H1 (cell line): Measurements from ENCODE around the gene FCAMR. TPM values are rescaled to one million over a fixed set of nuclear protein-coding genes. Genes with fewer than 3 reads are reported as not detected.

Source experiments
- CTCF ChIA-PET: fragments of 300-600 bp; sonication (Branson Sonifier 250); formaldehyde crosslinking; loops from one replicate; lab custom pipeline; 2021; ENCODE audit not compliant: partially characterized antibody; lab: Charles Lee
- POLR2A ChIA-PET: fragments of 300-600 bp; sonication (Branson Sonifier 250); formaldehyde crosslinking; loops from one replicate; lab custom pipeline; 2021; ENCODE audit warnings: inconsistent platforms; ENCODE audit not compliant: partially characterized antibody; lab: Charles Lee
- DNase-seq, 2 experiments: peaks; one replicate each; pipeline versions ENCODE4 v3.0.0 to v3.0.0-alpha.2; 2010 to 2022; ENCODE audit warnings: low spot score in 2 of 2, low read depth in 1 of 2, mixed read lengths in 1 of 2
- FAIRE-seq: peaks from 2 replicates; lab custom pipeline; 2011; peaks lifted over from hg19 to GRCh38; lab: Jason Lieb, UNC
- H2AFZ ChIP-seq: 2 replicates; pipeline ENCODE4 v1.8.1; 2012; ENCODE audit warnings: low read length, inconsistent platforms
- H2AK5ac ChIP-seq: 2 replicates; pipeline ENCODE4 v1.6.1; 2013; ENCODE audit warnings: low read depth, low read length
- H2BK120ac ChIP-seq: replicated peaks from 2 replicates; pipeline ENCODE3; 2013; ENCODE audit warnings: low read depth, low read length, inconsistent platforms
- H2BK12ac ChIP-seq: 2 replicates; pipeline ENCODE4 v1.6.1; 2013; ENCODE audit warnings: low read depth, low read length
- H2BK15ac ChIP-seq: 2 replicates; pipeline ENCODE4 v1.6.1; 2013; ENCODE audit warnings: low read length
- H2BK20ac ChIP-seq: 2 replicates; pipeline ENCODE4 v1.6.1; 2013; ENCODE audit warnings: low read length
- H2BK5ac ChIP-seq: 2 replicates; pipeline ENCODE4 v1.6.1; 2013; ENCODE audit warnings: low read depth, low read length
- H3K14ac ChIP-seq: 2 replicates; pipeline ENCODE4 v1.6.1; 2013; ENCODE audit warnings: inconsistent platforms; ENCODE audit not compliant: insufficient read length
- H3K18ac ChIP-seq: 2 replicates; pipeline ENCODE4 v1.6.1; 2013; ENCODE audit warnings: low read length; ENCODE audit errors: extremely low read depth
- H3K23ac ChIP-seq: 2 replicates; pipeline ENCODE4 v1.6.1; 2013; ENCODE audit warnings: inconsistent platforms; ENCODE audit not compliant: insufficient read length
- H3K23me2 ChIP-seq: 2 replicates; pipeline ENCODE4 v1.6.1; 2013; ENCODE audit warnings: low read depth, low read length
- H3K27ac ChIP-seq: 2 replicates; pipeline ENCODE4 v1.6.1; 2011; ENCODE audit warnings: low read depth, low read length, inconsistent platforms
- H3K27me3 ChIP-seq, 4 experiments: replicated peaks in 1 of 4; 1 replicate in 1 of 4; 2 replicates in 3 of 4; pipeline versions ENCODE4 v1.6.1 to v1.8.1; 2011 to 2013; ENCODE audit warnings: low read length in 3 of 4, mild to moderate bottlenecking in 3 of 4, inconsistent platforms in 2 of 4, mixed read lengths in 2 of 4, moderate library complexity in 1 of 4; ENCODE audit not compliant: control insufficient read depth in 3 of 4, insufficient read depth in 3 of 4; ENCODE audit errors: extremely low read depth in 1 of 4
- H3K36me3 ChIP-seq, 4 experiments: 2 replicates each; pipeline versions ENCODE4 v1.6.1 to v1.8.1; 2011 to 2013; ENCODE audit warnings: mild to moderate bottlenecking in 4 of 4, low read length in 3 of 4, moderate library complexity in 2 of 4, control low read depth in 1 of 4, inconsistent platforms in 1 of 4; ENCODE audit not compliant: insufficient read depth in 4 of 4, control insufficient read depth in 2 of 4
- H3K4ac ChIP-seq: replicated peaks from 2 replicates; pipeline ENCODE3; 2013; ENCODE audit warnings: low read length, low read depth, mixed read lengths, inconsistent platforms; ENCODE audit not compliant: insufficient read length
- H3K4me1 ChIP-seq, 4 experiments: replicated peaks in 1 of 4; 1 replicate in 1 of 4; 2 replicates in 3 of 4; pipeline versions ENCODE4 v1.6.1 to v1.8.1; 2011 to 2013; ENCODE audit warnings: low read length in 3 of 4, inconsistent platforms in 2 of 4, mixed read lengths in 1 of 4; ENCODE audit not compliant: insufficient read depth in 4 of 4, control insufficient read depth in 3 of 4
- H3K4me2 ChIP-seq, 2 experiments: 2 replicates each; pipeline versions ENCODE4 v1.6.1 to v1.8.1; 2011 to 2013; ENCODE audit warnings: low read depth in 2 of 2, low read length in 2 of 2, control low read depth in 1 of 2, inconsistent platforms in 1 of 2, mild to moderate bottlenecking in 1 of 2; ENCODE audit not compliant: insufficient read depth in 1 of 2
- H3K4me3 ChIP-seq, 4 experiments: fragments of 200-600, 300-600 bp in 1 of 4; sonication (generic), shearing (Covaris generic), sonication (Bioruptor Twin) in 1 of 4; 2 replicates each; pipeline versions ENCODE4 v1.5.1 to v1.8.1; 2011 to 2016; ENCODE audit warnings: low read length in 4 of 4, low read depth in 3 of 4, control low read depth in 2 of 4, inconsistent platforms in 2 of 4, mild to moderate bottlenecking in 2 of 4, mixed read lengths in 1 of 4, moderate library complexity in 1 of 4; ENCODE audit not compliant: insufficient read depth in 2 of 4; ENCODE audit errors: extremely low read depth in 1 of 4
- H3K56ac ChIP-seq: replicated peaks from 2 replicates; pipeline ENCODE3; 2013; ENCODE audit warnings: low read depth, mild to moderate bottlenecking, mixed read lengths, low read length, inconsistent platforms; ENCODE audit not compliant: insufficient read length
- H3K79me1 ChIP-seq: 2 replicates; pipeline ENCODE4 v1.6.1; 2013; ENCODE audit warnings: low read depth, low read length, control low read depth
- H3K79me2 ChIP-seq, 2 experiments: 2 replicates each; pipeline versions ENCODE4 v1.6.1 to v1.8.1; 2012 to 2013; ENCODE audit warnings: low read length in 2 of 2, mild to moderate bottlenecking in 2 of 2, inconsistent platforms in 1 of 2; ENCODE audit not compliant: insufficient read depth in 2 of 2, control insufficient read depth in 1 of 2
- H3K9ac ChIP-seq, 4 experiments: replicated peaks in 1 of 4; 1 replicate in 1 of 4; 2 replicates in 3 of 4; pipeline versions ENCODE4 v1.6.1 to v1.8.1; 2011 to 2013; ENCODE audit warnings: low read depth in 3 of 4, low read length in 3 of 4, control low read depth in 2 of 4, mild to moderate bottlenecking in 2 of 4, moderate library complexity in 2 of 4, inconsistent platforms in 1 of 4; ENCODE audit errors: extremely low read depth in 1 of 4
- H3K9me3 ChIP-seq, 2 experiments: 2 replicates each; pipeline versions ENCODE4 v1.6.1 to v1.8.1; 2012 to 2013; ENCODE audit warnings: mild to moderate bottlenecking in 2 of 2, moderate library complexity in 2 of 2, control low read depth in 1 of 2, inconsistent platforms in 1 of 2, low read depth in 1 of 2, low read length in 1 of 2, mixed read lengths in 1 of 2; ENCODE audit not compliant: insufficient read depth in 2 of 2
- H4K20me1 ChIP-seq, 2 experiments: replicated peaks in 1 of 2; 2 replicates each; pipeline versions ENCODE3 to v1.8.1; 2011 to 2013; ENCODE audit warnings: inconsistent platforms in 2 of 2, low read length in 2 of 2, mild to moderate bottlenecking in 1 of 2; ENCODE audit not compliant: insufficient read depth in 2 of 2, control insufficient read depth in 1 of 2
- H4K5ac ChIP-seq: 2 replicates; pipeline ENCODE4 v1.6.1; 2013; ENCODE audit warnings: low read length, low read depth, mixed read lengths, inconsistent platforms; ENCODE audit not compliant: insufficient read length
- H4K8ac ChIP-seq: 2 replicates; pipeline ENCODE4 v1.8.0; 2013; ENCODE audit warnings: mild to moderate bottlenecking, moderate library complexity, low read length, inconsistent platforms; ENCODE audit not compliant: insufficient read depth; ENCODE audit errors: extremely low read depth
- H4K91ac ChIP-seq: replicated peaks from 2 replicates; pipeline ENCODE3; 2013; ENCODE audit warnings: low read length, mixed read lengths, inconsistent platforms; ENCODE audit not compliant: insufficient read length
- BACH1 ChIP-seq: IDR thresholded peaks from 2 replicates; pipeline ENCODE4 v1.6.1; 2012; ENCODE audit warnings: low read length, improper control_type of control experiment
- BCL11A ChIP-seq, 2 experiments: IDR thresholded peaks; one replicate each; pipeline ENCODE4 v1.6.1; 2011; ENCODE audit warnings: low read depth in 2 of 2, low read length in 2 of 2, mild to moderate bottlenecking in 2 of 2
- BRCA1 ChIP-seq: IDR thresholded peaks from 2 replicates; pipeline ENCODE4 v1.6.1; 2012; ENCODE audit warnings: low read depth, low read length, improper control_type of control experiment
- EP300 ChIP-seq, 2 experiments: IDR thresholded peaks; 1 replicate in 1 of 2; 2 replicates in 1 of 2; pipeline ENCODE4 v1.6.1; 2011 to 2012; ENCODE audit warnings: low read depth in 2 of 2, low read length in 2 of 2, mild to moderate bottlenecking in 2 of 2, borderline replicate concordance in 1 of 2, inconsistent platforms in 1 of 2, moderate library complexity in 1 of 2
- KDM1A ChIP-seq: fragments of 200-600, 300-600 bp; sonication (generic); IDR thresholded peaks from 2 replicates; pipeline ENCODE4 v1.7.1; 2016; ENCODE audit warnings: mild to moderate bottlenecking, low read length, borderline replicate concordance
- MAFK ChIP-seq: IDR thresholded peaks from 2 replicates; pipeline ENCODE4 v1.6.1; 2012; ENCODE audit warnings: low read depth, mild to moderate bottlenecking, improper control_type of control experiment, low read length
- NRF1 ChIP-seq: IDR thresholded peaks from 2 replicates; pipeline ENCODE4 v1.6.1; 2011; ENCODE audit warnings: mild to moderate bottlenecking, low read depth, low read length, improper control_type of control experiment
- POLR2A ChIP-seq, 2 experiments: IDR thresholded peaks; 1 replicate in 1 of 2; 2 replicates in 1 of 2; pipeline ENCODE4 v1.6.1; 2011; ENCODE audit warnings: low read depth in 2 of 2, low read length in 2 of 2, mild to moderate bottlenecking in 2 of 2; ENCODE audit errors: control extremely low read depth in 1 of 2
- POU5F1 ChIP-seq: IDR thresholded peaks from 2 replicates; pipeline ENCODE4 v1.6.1; 2011; ENCODE audit warnings: low read depth, mild to moderate bottlenecking, low read length, moderate library complexity
- RNF2 ChIP-seq: fragments of 200-900, 300-1000 bp; sonication (generic); IDR thresholded peaks from 2 replicates; pipeline ENCODE4 v1.7.1; 2016; ENCODE audit warnings: borderline replicate concordance, low read depth, mild to moderate bottlenecking, antibody characterized with exemption, low read length; ENCODE audit not compliant: poor library complexity, severe bottlenecking; ENCODE audit errors: missing control alignments
- RXRA ChIP-seq: IDR thresholded peaks from 2 replicates; pipeline ENCODE4 v1.6.1; 2011; ENCODE audit warnings: low read depth, mild to moderate bottlenecking, low read length, moderate library complexity; ENCODE audit not compliant: insufficient read depth
- SIN3A ChIP-seq, 2 experiments: IDR thresholded peaks in 1 of 2; conservative IDR thresholded peaks in 1 of 2; 2 replicates each; pipeline ENCODE4 v1.6.1; 2011 to 2012; ENCODE audit warnings: low read length in 2 of 2, improper control_type of control experiment in 1 of 2, low read depth in 1 of 2, mild to moderate bottlenecking in 1 of 2
- SP2 ChIP-seq: IDR thresholded peaks from 2 replicates; pipeline ENCODE4 v1.6.1; 2012; ENCODE audit warnings: mild to moderate bottlenecking, low read length, inconsistent platforms
- WGBS, 2 experiments: shearing (Covaris generic) in 1 of 2; methylation state at CpG; one replicate each; pipeline versions ENCODE4 v1.1.6 to v1.1.7; 2013 to 2015; ENCODE audit warnings: low lambda C conversion rate in 2 of 2, mixed read lengths in 2 of 2, inconsistent platforms in 1 of 2, low coverage in 1 of 2, missing lambda C conversion rate in 1 of 2; ENCODE audit not compliant: insufficient replicate concordance in 2 of 2, insufficient coverage in 1 of 2, insufficient read length in 1 of 2; ENCODE audit errors: extremely low coverage in 1 of 2, missing lambda C conversion rate in 1 of 2; 5-methylcytosine and 5-hydroxymethylcytosine counted together
- polyA plus RNA-seq, 7 experiments: library from polyadenylated mRNA; depleted of rRNA in 3 of 7; stranded (reverse) in 5 of 7; unstranded in 2 of 7; fragments of >200 nt in 5 of 7; fragments of 200-250 nt in 2 of 7; gene quantifications; 1 replicate in 5 of 7; 2 replicates in 1 of 7; 4 replicates in 1 of 7; pipeline versions ENCODE4 v1.2.1 to v1.2.3, GENCODE V29; 2011 to 2013; ENCODE audit warnings: missing spikeins in 2 of 7, mixed read lengths in 2 of 7
- total RNA-seq: library from RNA; stranded (reverse); fragmentation: NEBNext Ultra II Directional; extraction: Animal tissue kit (Norgen Biotek cat#: 25700); gene quantifications from 2 replicates; pipeline ENCODE4 v1.2.1, GENCODE V29; 2021
- TF ChIP-seq, protein P1 (sequence below): IDR thresholded peaks from 2 replicates; pipeline ENCODE4 v1.6.1; 2011; ENCODE audit warnings: low read depth, mild to moderate bottlenecking, low read length; ENCODE audit not compliant: insufficient read depth

Gene FCAMR
- total and polyA plus RNA-seq, 2 of the 8 experiments (the other 6 are each of a cell fraction or from before 2014, with no cell fraction given) = not detected

DNA sequence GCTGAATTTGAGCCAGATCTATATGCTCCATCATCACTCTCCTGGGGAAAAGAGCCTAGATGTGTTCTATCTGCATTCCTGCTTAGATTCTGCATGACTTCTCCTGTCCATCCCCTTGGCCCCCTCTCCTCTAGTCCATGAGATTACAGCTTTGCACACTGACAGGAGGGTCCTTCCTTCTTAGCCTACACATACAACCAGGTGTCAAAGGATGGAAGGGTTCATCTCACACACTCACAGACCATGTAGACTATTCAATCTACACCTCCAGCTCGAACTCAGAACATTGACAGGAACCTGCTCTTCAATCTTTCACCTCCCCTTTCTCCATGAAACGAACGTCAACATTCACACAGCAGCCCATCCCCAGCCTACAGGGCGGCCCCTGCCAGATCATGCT lies 48.4 kb upstream of the FCAMR start:
- Histone ChIP-seq H3K36me3 (peaks cover 0 to 2% (median 0%) of the 10 kb centered on the region in 4 experiments; a peak in 2 of 8 replicates), H3K79me1 (no peaks in the 10 kb centered on the region), H3K23me2 (no peaks in the 10 kb centered on the region), H2AK5ac (no peak overlapping the region), H4K8ac (no peak overlapping the region), H4K91ac (no peak overlapping the region), H3K4me1 (no peaks in the 10 kb centered on the region), H3K18ac (no peak overlapping the region), H2BK20ac (no peak overlapping the region), H3K9me3 (no peaks in the 10 kb centered on the region), H3K27me3 (no peaks in the 10 kb centered on the region), H4K20me1 (no peaks in the 10 kb centered on the region), H2BK15ac (no peak overlapping the region), H3K27ac (no peak overlapping the region), H2BK120ac (no peak overlapping the region), H3K4me2 (no peak overlapping the region), H2AFZ (no peak overlapping the region), H2BK12ac (0 out of 2 replicates have a peak overlapping the region, but pooled peaks have one; percentile 60), H4K5ac (no peak overlapping the region), H3K79me2 (no peaks in the 10 kb centered on the region), H3K4me3 (no peak overlapping the region), H3K56ac (no peak overlapping the region), H3K4ac (no peak overlapping the region), H3K23ac (no peak overlapping the region), H3K9ac (no peak overlapping the region), H2BK5ac (no peak overlapping the region), H3K14ac (no peak overlapping the region)
- WGBS, 2 experiments = 84% methylated on average over 4 of the region's 4 CpGs; no CpG with 5 or more reads in 1 of the 2 experiments
- CTCF ChIA-PET = interaction anchor here (0.7 to 10.5 kb wide), 4 partner anchors 11 to 36 kb away, joined by 3 to 122 read pairs (median 3); no protein-coding TSS in a partner anchor
- FAIRE-seq (no peak), DNase-seq (no peak)
- POLR2A ChIA-PET = no interaction called here
- no peak for TF ChIP-seq EP300 (IDR thresholded peaks at IDR 0.05; ENCODE audit: borderline replicate concordance in 1 of 2, low read depth in 2 of 2, low read length in 2 of 2)
- TF ChIP-seq SIN3A (conservative IDR thresholded peaks at IDR 0.05 in 1 of 2, IDR thresholded peaks at IDR 0.05 in 1 of 2; ENCODE audit: low read depth in 1 of 2, low read length in 2 of 2) = no peak
- TF ChIP-seq BACH1 = no peak
- no peak for TF ChIP-seq SP2
- TF ChIP-seq POLR2A (IDR thresholded peaks at IDR 0.05; ENCODE audit: control extremely low read depth in 1 of 2, low read depth in 2 of 2, low read length in 2 of 2) = no peak
- no peak for TF ChIP-seq BRCA1
- no peak for TF ChIP-seq RXRA
- TF ChIP-seq RNF2 = no peak
- TF ChIP-seq NRF1 = no peak
- no peak for TF ChIP-seq POU5F1
- TF ChIP-seq, protein P1, sequence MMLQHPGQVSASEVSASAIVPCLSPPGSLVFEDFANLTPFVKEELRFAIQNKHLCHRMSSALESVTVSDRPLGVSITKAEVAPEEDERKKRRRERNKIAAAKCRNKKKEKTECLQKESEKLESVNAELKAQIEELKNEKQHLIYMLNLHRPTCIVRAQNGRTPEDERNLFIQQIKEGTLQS = no peak
- TF ChIP-seq KDM1A = no peak
- TF ChIP-seq BCL11A (IDR thresholded peaks at IDR 0.05; ENCODE audit: low read depth in 2 of 2, low read length in 2 of 2) = no peak
- no peak for TF ChIP-seq MAFK
